ENCODE data around the gene PLEKHG3. TPM values are rescaled to one million over a fixed set of nuclear protein-coding genes. Genes with fewer than 3 reads are reported as not detected.

Gene PLEKHG3
- polyA plus RNA-seq, 1 donor (not counting 4 experiments of a cell fraction or from before 2014, with no cell fraction given) = 71.0 TPM

GRCh38 chr14:64790478-64790877 is 86.3 kb downstream of the PLEKHG3 start:
- Histone ChIP-seq H3K27me3 (ENCODE audit: control insufficient read depth, extremely low read depth, insufficient read depth, low read length) (peaks cover 3% of the 10 kb centered on the region), H3K4me3 (ENCODE audit: control insufficient read depth in 2 of 3, extremely low read depth in 1 of 3, insufficient read depth in 2 of 3, low read depth in 1 of 3, low read length in 3 of 3) (no peak overlapping the region), H3K4me2 (ENCODE audit: control insufficient read depth, extremely low read depth, insufficient read depth, low read depth, low read length) (no peak overlapping the region), H3K9me1 (ENCODE audit: control insufficient read depth, extremely low read depth, insufficient read depth, low read length) (no peaks in the 10 kb centered on the region), H4K20me1 (ENCODE audit: control insufficient read depth, extremely low read depth, insufficient read depth, low read length) (peaks cover 3% of the 10 kb centered on the region), H3K79me2 (ENCODE audit: control insufficient read depth, insufficient read depth, low read length) (no peaks in the 10 kb centered on the region), H3K36me3 (ENCODE audit: control insufficient read depth in 2 of 2, extremely low read depth in 1 of 2, insufficient read depth in 2 of 2, low read length in 2 of 2) (no peaks in the 10 kb centered on the region), H3K27ac (ENCODE audit: control insufficient read depth, insufficient read depth, low read length) (no peak overlapping the region), H2AFZ (ENCODE audit: control insufficient read depth, low read length) (no peak overlapping the region), H3K9ac (ENCODE audit: control insufficient read depth, extremely low read depth, insufficient read depth, low read length) (no peak overlapping the region), H3K9me3 (ENCODE audit: control insufficient read depth, low read depth, low read length) (no peaks in the 10 kb centered on the region), H3K4me1 (ENCODE audit: control insufficient read depth, extremely low read depth, insufficient read depth, low read length) (peaks cover 16% of the 10 kb centered on the region)
- DNase-seq (ENCODE audit: low read depth, low spot score) (no peak), FAIRE-seq (no peak)
- no peak for TF ChIP-seq CTCF (optimal IDR thresholded peaks at IDR 0.05 in 1 of 3, IDR thresholded peaks at IDR 0.05 in 1 of 3, conservative IDR thresholded peaks at IDR 0.05 in 1 of 3; ENCODE audit: extremely low read depth in 1 of 3, insufficient read depth in 2 of 3, low read length in 3 of 3)
- no peak for TF ChIP-seq EZH2 (IDR thresholded peaks at IDR 0.05; ENCODE audit: low read length)
- dilution Hi-C loops (cut with MboI; ENCODE audit: extremely low pct_ligation_motif_present, low sequenced_read_pairs) = no loop called here

GRCh38 chr14:64792231-64792630 is 88.0 kb downstream of the PLEKHG3 start:
- no peak overlapping the region for H3K27ac ChIP-seq (ENCODE audit: control insufficient read depth, insufficient read depth, low read length)
- H4K20me1 ChIP-seq (ENCODE audit: control insufficient read depth, extremely low read depth, insufficient read depth, low read length) = peaks cover 3% of the 10 kb centered on the region
- H3K36me3 ChIP-seq (ENCODE audit: control insufficient read depth in 2 of 2, extremely low read depth in 1 of 2, insufficient read depth in 2 of 2, low read length in 2 of 2) = no peaks in the 10 kb centered on the region
- no peak overlapping the region for H3K4me2 ChIP-seq (ENCODE audit: control insufficient read depth, extremely low read depth, insufficient read depth, low read depth, low read length)
- no peaks in the 10 kb centered on the region for H3K9me3 ChIP-seq (ENCODE audit: control insufficient read depth, low read depth, low read length)
- no peak overlapping the region for H2AFZ ChIP-seq (ENCODE audit: control insufficient read depth, low read length)
- peaks cover 16% of the 10 kb centered on the region for H3K4me1 ChIP-seq (ENCODE audit: control insufficient read depth, extremely low read depth, insufficient read depth, low read length)
- no peak for TF ChIP-seq CTCF (optimal IDR thresholded peaks at IDR 0.05 in 1 of 3, IDR thresholded peaks at IDR 0.05 in 1 of 3, conservative IDR thresholded peaks at IDR 0.05 in 1 of 3; ENCODE audit: extremely low read depth in 1 of 3, insufficient read depth in 2 of 3, low read length in 3 of 3)
- no peak for TF ChIP-seq EZH2 (IDR thresholded peaks at IDR 0.05; ENCODE audit: low read length)
- H3K9me1 ChIP-seq (ENCODE audit: control insufficient read depth, extremely low read depth, insufficient read depth, low read length) = no peaks in the 10 kb centered on the region
- no peak for FAIRE-seq
- dilution Hi-C loops (cut with MboI; ENCODE audit: extremely low pct_ligation_motif_present, low sequenced_read_pairs) = no loop called here
- H3K27me3 ChIP-seq (ENCODE audit: control insufficient read depth, extremely low read depth, insufficient read depth, low read length) = peaks cover 3% of the 10 kb centered on the region
- no peak overlapping the region for H3K4me3 ChIP-seq (ENCODE audit: control insufficient read depth in 2 of 3, extremely low read depth in 1 of 3, insufficient read depth in 2 of 3, low read depth in 1 of 3, low read length in 3 of 3)
- DNase-seq (ENCODE audit: low read depth, low spot score) = no peak
- no peak overlapping the region for H3K9ac ChIP-seq (ENCODE audit: control insufficient read depth, extremely low read depth, insufficient read depth, low read length)
- no peaks in the 10 kb centered on the region for H3K79me2 ChIP-seq (ENCODE audit: control insufficient read depth, insufficient read depth, low read length)

Data from keratinocyte (primary cell).